ENCODE data around the gene GNAQ.

DNA sequence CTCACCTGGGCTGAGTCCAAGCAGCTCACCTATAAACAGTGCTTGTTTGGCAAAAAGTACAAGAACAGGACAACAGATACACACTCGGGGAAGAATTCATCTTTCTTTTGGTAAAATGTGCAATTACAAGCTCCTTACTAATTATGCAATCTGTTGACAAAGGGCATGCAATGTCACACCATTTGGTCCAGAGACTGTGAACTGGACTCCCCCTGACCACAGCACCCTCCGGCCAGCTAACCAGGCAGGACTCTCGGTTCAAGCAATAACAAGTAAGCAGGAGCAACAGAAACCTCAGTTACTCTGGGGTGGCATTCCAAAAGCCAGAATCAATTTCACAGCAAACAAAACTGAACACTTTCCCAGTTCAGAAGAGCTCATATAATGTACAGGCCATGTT is 113.8 kb downstream of the GNAQ start:
- no peak for TF ChIP-seq POLR2AphosphoS5 (IDR thresholded peaks at IDR 0.05)
- TF ChIP-seq, protein P1, sequence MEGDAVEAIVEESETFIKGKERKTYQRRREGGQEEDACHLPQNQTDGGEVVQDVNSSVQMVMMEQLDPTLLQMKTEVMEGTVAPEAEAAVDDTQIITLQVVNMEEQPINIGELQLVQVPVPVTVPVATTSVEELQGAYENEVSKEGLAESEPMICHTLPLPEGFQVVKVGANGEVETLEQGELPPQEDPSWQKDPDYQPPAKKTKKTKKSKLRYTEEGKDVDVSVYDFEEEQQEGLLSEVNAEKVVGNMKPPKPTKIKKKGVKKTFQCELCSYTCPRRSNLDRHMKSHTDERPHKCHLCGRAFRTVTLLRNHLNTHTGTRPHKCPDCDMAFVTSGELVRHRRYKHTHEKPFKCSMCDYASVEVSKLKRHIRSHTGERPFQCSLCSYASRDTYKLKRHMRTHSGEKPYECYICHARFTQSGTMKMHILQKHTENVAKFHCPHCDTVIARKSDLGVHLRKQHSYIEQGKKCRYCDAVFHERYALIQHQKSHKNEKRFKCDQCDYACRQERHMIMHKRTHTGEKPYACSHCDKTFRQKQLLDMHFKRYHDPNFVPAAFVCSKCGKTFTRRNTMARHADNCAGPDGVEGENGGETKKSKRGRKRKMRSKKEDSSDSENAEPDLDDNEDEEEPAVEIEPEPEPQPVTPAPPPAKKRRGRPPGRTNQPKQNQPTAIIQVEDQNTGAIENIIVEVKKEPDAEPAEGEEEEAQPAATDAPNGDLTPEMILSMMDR (IDR thresholded peaks at IDR 0.05 in 8 of 11, conservative IDR thresholded peaks at IDR 0.05 in 3 of 11): no peak
